Stimulated activated naive CD8-positive, alpha-beta T cell treated with anti-CD3 and anti-CD28 coated beads, Interleukin-15, Interleukin-2, amounts not matched to agents 100 ng/mL and 50 ng/mL, for 24 hours (primary cell): ENCODE measurements around the gene ADAMTS2.

Experiments used
- H3K27ac Mint-ChIP-seq: one replicate; pipeline ENCODE4 v1.8.0; 2021; ENCODE audit warnings: mild to moderate bottlenecking, mixed read lengths
- H3K27me3 Mint-ChIP-seq: one replicate; pipeline ENCODE4 v1.8.0; 2021; ENCODE audit warnings: mixed read lengths
- H3K36me3 Mint-ChIP-seq: one replicate; pipeline ENCODE4 v1.8.0; 2021; ENCODE audit warnings: low read depth, mixed read lengths
- H3K4me1 Mint-ChIP-seq: one replicate; pipeline ENCODE4 v1.8.0; 2021; ENCODE audit warnings: low read depth, mixed read lengths
- H3K4me3 Mint-ChIP-seq: one replicate; pipeline ENCODE4 v1.8.0; 2021; ENCODE audit warnings: mild to moderate bottlenecking, mixed read lengths
- H3K9me3 Mint-ChIP-seq: one replicate; pipeline ENCODE4 v1.8.0; 2021; ENCODE audit warnings: mixed read lengths

ADAMTS2 gene

GRCh38 chr5:179154991-179155955, 190.0 kb downstream of the ADAMTS2 start:
- Mint-ChIP-seq H3K4me1 (no peaks in the 10 kb centered on the region), H3K27ac (no peak overlapping the region), H3K9me3 (no peaks in the 10 kb centered on the region), H3K36me3 (no peaks in the 10 kb centered on the region), H3K4me3 (no peak overlapping the region), H3K27me3 (no peaks in the 10 kb centered on the region)

- no peak overlapping the region for H3K27ac Mint-ChIP-seq
- H3K27me3 Mint-ChIP-seq = no peaks in the 10 kb centered on the region
- H3K4me3 Mint-ChIP-seq = no peak overlapping the region
- H3K4me1 Mint-ChIP-seq = no peaks in the 10 kb centered on the region
- H3K9me3 Mint-ChIP-seq = no peaks in the 10 kb centered on the region
- no peaks in the 10 kb centered on the region for H3K36me3 Mint-ChIP-seq
These were observed 190.8 kb downstream of the ADAMTS2 start for GRCh38 chr5:179154346-179154990.

GRCh38 chr5:179153921-179154345, 191.3 kb downstream of the ADAMTS2 start:
- Mint-ChIP-seq H3K4me1 (no peaks in the 10 kb centered on the region), H3K27ac (no peak overlapping the region), H3K9me3 (no peaks in the 10 kb centered on the region), H3K36me3 (no peaks in the 10 kb centered on the region), H3K27me3 (no peaks in the 10 kb centered on the region), H3K4me3 (no peak overlapping the region)

GRCh38 chr5:179153341-179153901, 191.8 kb downstream of the ADAMTS2 start:
- H3K36me3 Mint-ChIP-seq = no peaks in the 10 kb centered on the region
- no peaks in the 10 kb centered on the region for H3K4me1 Mint-ChIP-seq
- no peak overlapping the region for H3K27ac Mint-ChIP-seq
- no peaks in the 10 kb centered on the region for H3K27me3 Mint-ChIP-seq
- H3K4me3 Mint-ChIP-seq = no peak overlapping the region
- H3K9me3 Mint-ChIP-seq = no peaks in the 10 kb centered on the region

- no peaks in the 10 kb centered on the region for H3K4me1 Mint-ChIP-seq
- H3K36me3 Mint-ChIP-seq = no peaks in the 10 kb centered on the region
- H3K9me3 Mint-ChIP-seq = no peaks in the 10 kb centered on the region
- no peak overlapping the region for H3K4me3 Mint-ChIP-seq
- H3K27ac Mint-ChIP-seq = no peak overlapping the region
- no peaks in the 10 kb centered on the region for H3K27me3 Mint-ChIP-seq
These were observed 192.3 kb downstream of the ADAMTS2 start for GRCh38 chr5:179152941-179153340.

- Mint-ChIP-seq H3K27me3 (no peaks in the 10 kb centered on the region), H3K9me3 (no peaks in the 10 kb centered on the region), H3K4me1 (peaks cover 2% of the 10 kb centered on the region), H3K4me3 (no peak overlapping the region), H3K27ac (no peak overlapping the region), H3K36me3 (no peaks in the 10 kb centered on the region)
These were observed 192.9 kb downstream of the ADAMTS2 start for GRCh38 chr5:179152144-179152895.

- peaks cover 8% of the 10 kb centered on the region for H3K4me1 Mint-ChIP-seq
- no peak overlapping the region for H3K4me3 Mint-ChIP-seq
- H3K27me3 Mint-ChIP-seq = no peaks in the 10 kb centered on the region
- no peaks in the 10 kb centered on the region for H3K36me3 Mint-ChIP-seq
- H3K9me3 Mint-ChIP-seq = no peaks in the 10 kb centered on the region
- no peak overlapping the region for H3K27ac Mint-ChIP-seq
These were observed 193.8 kb downstream of the ADAMTS2 start for GRCh38 chr5:179151286-179152118.

- Mint-ChIP-seq H3K27me3 (no peaks in the 10 kb centered on the region), H3K9me3 (no peaks in the 10 kb centered on the region), H3K4me3 (no peak overlapping the region), H3K4me1 (peaks cover 20% of the 10 kb centered on the region), H3K27ac (no peak overlapping the region), H3K36me3 (no peaks in the 10 kb centered on the region)
These were observed 195.2 kb downstream of the ADAMTS2 start for GRCh38 chr5:179150011-179150410.

- H3K27ac Mint-ChIP-seq = no peak overlapping the region
- H3K9me3 Mint-ChIP-seq = no peaks in the 10 kb centered on the region
- H3K27me3 Mint-ChIP-seq = no peaks in the 10 kb centered on the region
- no peaks in the 10 kb centered on the region for H3K36me3 Mint-ChIP-seq
- peaks cover 20% of the 10 kb centered on the region for H3K4me1 Mint-ChIP-seq
- H3K4me3 Mint-ChIP-seq = no peak overlapping the region
These were observed 196.0 kb downstream of the ADAMTS2 start for GRCh38 chr5:179149278-179149677.

GRCh38 chr5:179148703-179149170, 196.5 kb downstream of the ADAMTS2 start:
- Mint-ChIP-seq H3K36me3 (no peaks in the 10 kb centered on the region), H3K9me3 (no peaks in the 10 kb centered on the region), H3K27ac (no peak overlapping the region), H3K4me3 (no peak overlapping the region), H3K4me1 (peaks cover 20% of the 10 kb centered on the region), H3K27me3 (no peaks in the 10 kb centered on the region)

- no peak overlapping the region for H3K4me3 Mint-ChIP-seq
- no peaks in the 10 kb centered on the region for H3K27me3 Mint-ChIP-seq
- no peak overlapping the region for H3K27ac Mint-ChIP-seq
- H3K36me3 Mint-ChIP-seq = no peaks in the 10 kb centered on the region
- peaks cover 24% of the 10 kb centered on the region for H3K4me1 Mint-ChIP-seq
- H3K9me3 Mint-ChIP-seq = no peaks in the 10 kb centered on the region
These were observed 197.1 kb downstream of the ADAMTS2 start for GRCh38 chr5:179147991-179148702.

GRCh38 chr5:179146277-179146676, 199.0 kb downstream of the ADAMTS2 start:
- Mint-ChIP-seq H3K36me3 (no peaks in the 10 kb centered on the region), H3K27me3 (no peaks in the 10 kb centered on the region), H3K27ac (peak overlapping the region; percentile 52), H3K9me3 (no peaks in the 10 kb centered on the region), H3K4me3 (peak overlapping the region; percentile 20), H3K4me1 (peaks cover 40% of the 10 kb centered on the region)

GRCh38 chr5:179143446-179143845, 201.8 kb downstream of the ADAMTS2 start:
- no peaks in the 10 kb centered on the region for H3K9me3 Mint-ChIP-seq

More at GRCh38 chr5:179143446-179143845, 201.8 kb downstream of the ADAMTS2 start:
- Mint-ChIP-seq H3K36me3 (no peaks in the 10 kb centered on the region), H3K27ac (no peak overlapping the region), H3K4me3 (no peak overlapping the region), H3K27me3 (no peaks in the 10 kb centered on the region), H3K4me1 (peaks cover 40% of the 10 kb centered on the region)
